Neural cell (in vitro differentiated cells): ENCODE measurements around the gene HIP1R.

ENCODE experiments used
- EP300 ChIP-seq: fragments of 450-650 bp; conservative IDR thresholded peaks from 2 replicates; pipeline ENCODE4 v1.6.1; 2014; ENCODE audit warnings: antibody characterized with exemption, mild to moderate bottlenecking, moderate library complexity; ENCODE audit not compliant: poor library complexity, severe bottlenecking
- EZH2 ChIP-seq: fragments of 200-600, 300-800 bp; shearing (Covaris generic), sonication (generic); IDR thresholded peaks from 2 replicates; pipeline ENCODE4 v1.6.1; 2014; ENCODE audit warnings: antibody characterized with exemption, low read length, borderline replicate concordance, mild to moderate bottlenecking; ENCODE audit not compliant: insufficient read depth, poor library complexity, severe bottlenecking
- POLR2AphosphoS5 ChIP-seq: IDR thresholded peaks from 2 replicates; pipeline ENCODE4 v1.6.1; 2012
- RAD21 ChIP-seq: fragments of 450-650 bp; conservative IDR thresholded peaks from 2 replicates; pipeline ENCODE4 v1.6.1; 2014; ENCODE audit warnings: antibody characterized with exemption, mild to moderate bottlenecking, moderate library complexity
- TAF1 ChIP-seq: IDR thresholded peaks from 2 replicates; pipeline ENCODE4 v1.6.1; 2012; ENCODE audit warnings: low read depth
- TF ChIP-seq, protein P1 (sequence below): fragments of 450-650 bp; IDR thresholded peaks from 2 replicates; pipeline ENCODE4 v1.5.1; 2014; ENCODE audit warnings: antibody characterized with exemption, mild to moderate bottlenecking, moderate library complexity; ENCODE audit not compliant: poor library complexity, severe bottlenecking

DNA sequence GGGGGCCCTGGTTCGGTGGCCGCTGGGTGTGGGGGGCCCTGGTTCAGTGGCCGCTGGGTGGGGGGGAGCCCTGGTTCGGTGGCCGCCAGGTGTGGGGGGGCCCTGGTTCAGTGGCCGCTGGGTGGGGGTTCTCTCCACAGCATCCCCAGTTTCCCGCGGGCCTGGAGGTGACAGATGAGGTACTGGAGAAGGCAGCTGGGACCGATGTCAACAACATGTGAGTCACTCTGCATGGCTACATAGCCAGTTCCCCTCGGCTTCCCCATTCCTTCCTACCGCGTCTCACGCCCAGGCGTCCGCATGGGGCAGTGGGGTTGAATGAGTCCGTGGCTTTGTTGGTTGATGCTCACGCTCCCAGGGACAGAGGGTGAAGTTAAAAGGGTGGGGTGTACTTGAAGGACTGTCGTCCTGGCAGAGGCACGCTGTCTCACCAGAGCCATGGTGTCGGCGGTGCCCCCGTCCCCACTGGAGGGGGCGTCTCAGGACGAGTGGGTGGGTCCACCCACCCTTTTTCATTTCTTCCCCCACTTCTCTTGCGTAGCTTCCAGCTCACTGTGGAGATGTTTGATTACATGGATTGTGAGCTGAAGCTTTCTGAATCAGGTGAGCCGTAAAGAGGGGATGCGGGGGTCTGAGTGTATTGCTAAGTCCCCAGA, 15.6 kb downstream of the HIP1R start:
- TF ChIP-seq, protein P1, sequence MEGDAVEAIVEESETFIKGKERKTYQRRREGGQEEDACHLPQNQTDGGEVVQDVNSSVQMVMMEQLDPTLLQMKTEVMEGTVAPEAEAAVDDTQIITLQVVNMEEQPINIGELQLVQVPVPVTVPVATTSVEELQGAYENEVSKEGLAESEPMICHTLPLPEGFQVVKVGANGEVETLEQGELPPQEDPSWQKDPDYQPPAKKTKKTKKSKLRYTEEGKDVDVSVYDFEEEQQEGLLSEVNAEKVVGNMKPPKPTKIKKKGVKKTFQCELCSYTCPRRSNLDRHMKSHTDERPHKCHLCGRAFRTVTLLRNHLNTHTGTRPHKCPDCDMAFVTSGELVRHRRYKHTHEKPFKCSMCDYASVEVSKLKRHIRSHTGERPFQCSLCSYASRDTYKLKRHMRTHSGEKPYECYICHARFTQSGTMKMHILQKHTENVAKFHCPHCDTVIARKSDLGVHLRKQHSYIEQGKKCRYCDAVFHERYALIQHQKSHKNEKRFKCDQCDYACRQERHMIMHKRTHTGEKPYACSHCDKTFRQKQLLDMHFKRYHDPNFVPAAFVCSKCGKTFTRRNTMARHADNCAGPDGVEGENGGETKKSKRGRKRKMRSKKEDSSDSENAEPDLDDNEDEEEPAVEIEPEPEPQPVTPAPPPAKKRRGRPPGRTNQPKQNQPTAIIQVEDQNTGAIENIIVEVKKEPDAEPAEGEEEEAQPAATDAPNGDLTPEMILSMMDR, result no peak
- TF ChIP-seq TAF1, result no peak
- no peak for TF ChIP-seq EP300
- TF ChIP-seq EZH2, result no peak
- TF ChIP-seq RAD21, result no peak
- TF ChIP-seq POLR2AphosphoS5, result no peak
